Endodermal cell (in vitro differentiated cells): ENCODE results near the gene PHF20. TPM values are rescaled to one million over a fixed set of nuclear protein-coding genes. Genes with fewer than 3 reads are reported as not detected.

Experiments
- DNase-seq: peaks from one replicate; pipeline ENCODE4 v3.0.0-alpha.2; 2017
- H3K27ac ChIP-seq: 2 replicates; pipeline ENCODE4 v1.5.1; 2013; ENCODE audit warnings: mild to moderate bottlenecking, low read depth, low read length, moderate library complexity
- H3K27me3 ChIP-seq: 2 replicates; pipeline ENCODE4 v1.6.1; 2013; ENCODE audit warnings: mild to moderate bottlenecking, low read length, moderate library complexity; ENCODE audit not compliant: insufficient read depth, control insufficient read depth, poor library complexity, severe bottlenecking
- H3K36me3 ChIP-seq: 2 replicates; pipeline ENCODE4 v1.7.0; 2013; ENCODE audit warnings: mild to moderate bottlenecking, low read length, moderate library complexity; ENCODE audit not compliant: control insufficient read depth, insufficient read depth
- H3K4me1 ChIP-seq: one replicate; pipeline ENCODE4 v1.7.0; 2013; ENCODE audit warnings: low read length; ENCODE audit not compliant: control insufficient read depth, insufficient read depth
- H3K4me3 ChIP-seq: 2 replicates; pipeline ENCODE4 v1.5.1; 2013; ENCODE audit warnings: mild to moderate bottlenecking, low read length, moderate library complexity
- H3K9ac ChIP-seq: 2 replicates; pipeline ENCODE4 v1.6.1; 2013; ENCODE audit warnings: mild to moderate bottlenecking, low read length, moderate library complexity; ENCODE audit not compliant: poor library complexity, severe bottlenecking; ENCODE audit errors: extremely low read depth
- H3K9me3 ChIP-seq: 2 replicates; pipeline ENCODE4 v1.6.1; 2013; ENCODE audit warnings: mild to moderate bottlenecking, low read length, moderate library complexity; ENCODE audit not compliant: control insufficient read depth
- H3K27ac Mint-ChIP-seq: 2 replicates; pipeline ENCODE4 v1.8.0; 2020; ENCODE audit warnings: mixed read lengths
- H3K27me3 Mint-ChIP-seq: 2 replicates; pipeline ENCODE4 v1.8.0; 2021; ENCODE audit warnings: mild to moderate bottlenecking, mixed read lengths; ENCODE audit not compliant: insufficient read depth
- H3K36me3 Mint-ChIP-seq: 2 replicates; pipeline ENCODE4 v1.8.0; 2020; ENCODE audit warnings: low read depth, mixed read lengths
- H3K4me1 Mint-ChIP-seq: 2 replicates; pipeline ENCODE4 v1.8.0; 2020; ENCODE audit warnings: mixed read lengths
- H3K4me3 Mint-ChIP-seq: 2 replicates; pipeline ENCODE4 v1.8.0; 2020; ENCODE audit warnings: mild to moderate bottlenecking, moderate library complexity, mixed read lengths
- H3K9me3 Mint-ChIP-seq: 2 replicates; pipeline ENCODE4 v1.8.0; 2020; ENCODE audit warnings: mild to moderate bottlenecking, mixed read lengths
- CTCF ChIP-seq: fragments of 200-600 bp; sonication (generic); conservative IDR thresholded peaks from 2 replicates; pipeline ENCODE4 v1.5.0; 2021; ENCODE audit warnings: antibody characterized with exemption, mild to moderate bottlenecking
- WGBS, 2 experiments: methylation state at CpG; one replicate each; pipeline versions ENCODE4 v1.1.5 to v1.1.7; 2013; ENCODE audit warnings: missing lambda C conversion rate in 2 of 2, mixed read lengths in 1 of 2; ENCODE audit not compliant: insufficient coverage in 1 of 2, insufficient read length in 1 of 2; 5-methylcytosine and 5-hydroxymethylcytosine counted together
- total RNA-seq, 2 donors: library from RNA; stranded (reverse); fragmentation: NEBNext Ultra II Directional in 1 of 2; extraction: Animal tissue kit (Norgen Biotek cat#: 25700) in 1 of 2; gene quantifications; 2 replicates in 1 of 2; 3 replicates in 1 of 2; pipeline ENCODE4 v1.2.1, GENCODE V29; 2021

PHF20 gene
- total RNA-seq, 2 donors from 2014 or later, result 68.1 to 78.8 TPM

- H3K4me3 ChIP-seq, result no peak overlapping the region
- no peak for DNase-seq
- H3K4me1 Mint-ChIP-seq, result no peaks in the 10 kb centered on the region
- H3K27me3 ChIP-seq, result no peaks in the 10 kb centered on the region
- H3K9me3 Mint-ChIP-seq, result peaks cover 8% of the 10 kb centered on the region
- TF ChIP-seq CTCF, result no peak
- peaks cover 7% of the 10 kb centered on the region for H3K9me3 ChIP-seq
- no peak overlapping the region for H3K4me3 Mint-ChIP-seq
- peaks cover 42% of the 10 kb centered on the region for H3K36me3 Mint-ChIP-seq
- no peaks in the 10 kb centered on the region for H3K4me1 ChIP-seq
- H3K36me3 ChIP-seq, result peaks cover 14% of the 10 kb centered on the region
- no peaks in the 10 kb centered on the region for H3K27me3 Mint-ChIP-seq
- no peak overlapping the region for H3K27ac Mint-ChIP-seq
- H3K27ac ChIP-seq, result no peak overlapping the region
- H3K9ac ChIP-seq, result no peak overlapping the region
- 95% methylated on average over 1 of the region's 1 CpG; no CpG with 5 or more reads in 1 of the 2 experiments for WGBS, 2 experiments
These were observed 59.2 kb downstream of the PHF20 start for GRCh38 chr20:35831029-35831428.

DNA sequence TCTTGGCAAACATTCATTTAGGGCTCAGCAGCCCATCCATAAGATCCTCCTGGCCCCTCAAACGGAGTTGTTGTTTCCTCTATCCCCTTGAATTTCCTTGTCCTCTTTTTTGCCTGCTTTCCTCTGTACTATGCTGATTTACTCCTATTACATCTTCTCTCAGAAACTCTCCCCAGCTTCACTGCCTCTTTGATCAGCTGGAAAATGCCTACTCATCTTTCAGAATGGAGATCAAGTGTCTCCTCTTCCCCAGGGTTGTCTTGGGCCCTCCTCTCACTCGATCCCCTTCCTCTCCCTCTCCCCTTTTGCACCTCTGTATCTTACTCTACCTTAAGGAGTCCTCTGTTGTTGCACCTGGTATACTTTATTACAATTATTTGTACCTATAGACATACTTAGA, 60.2 kb downstream of the PHF20 start:
- H3K4me1 Mint-ChIP-seq, result no peaks in the 10 kb centered on the region
- H3K27ac Mint-ChIP-seq, result no peak overlapping the region
- no peak overlapping the region for H3K4me3 Mint-ChIP-seq
- DNase-seq, result no peak
- Histone ChIP-seq H3K4me1 (no peaks in the 10 kb centered on the region), H3K27ac (no peak overlapping the region), H3K27me3 (no peaks in the 10 kb centered on the region), H3K9me3 (peaks cover 7% of the 10 kb centered on the region), H3K9ac (no peak overlapping the region), H3K4me3 (no peak overlapping the region), H3K36me3 (peaks cover 17% of the 10 kb centered on the region)
- H3K27me3 Mint-ChIP-seq, result no peaks in the 10 kb centered on the region
- peaks cover 39% of the 10 kb centered on the region for H3K36me3 Mint-ChIP-seq
- TF ChIP-seq CTCF, result no peak
- WGBS, 2 experiments, result 90 to 100% methylated on average over 1 to 2 of the region's 2 CpGs
- peaks cover 8% of the 10 kb centered on the region for H3K9me3 Mint-ChIP-seq

DNA sequence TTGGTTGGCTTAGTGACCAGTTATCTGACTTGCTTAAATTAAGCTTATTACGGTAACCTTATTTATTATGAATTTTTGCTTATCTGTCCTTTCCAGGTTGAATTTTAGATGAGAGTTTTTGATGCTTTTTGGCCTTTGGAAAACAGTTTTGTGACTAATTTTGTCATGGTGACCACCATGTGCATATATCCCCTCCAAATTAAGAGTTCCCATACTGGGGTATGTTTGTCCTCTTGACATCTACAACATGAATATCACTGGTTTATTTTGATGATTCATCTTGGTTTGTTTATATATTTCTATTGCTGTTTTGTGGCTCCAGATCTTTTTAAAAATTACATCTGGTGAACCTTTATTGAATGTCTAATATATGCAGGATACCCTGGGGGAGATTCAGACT, 61.4 kb downstream of the PHF20 start:
- Histone ChIP-seq H3K4me1 (no peaks in the 10 kb centered on the region), H3K36me3 (peaks cover 17% of the 10 kb centered on the region), H3K9ac (no peak overlapping the region), H3K9me3 (peaks cover 7% of the 10 kb centered on the region), H3K4me3 (no peak overlapping the region), H3K27ac (no peak overlapping the region), H3K27me3 (no peaks in the 10 kb centered on the region)
- DNase-seq, result no peak
- no peak for TF ChIP-seq CTCF
- peaks cover 8% of the 10 kb centered on the region for H3K9me3 Mint-ChIP-seq
- peaks cover 35% of the 10 kb centered on the region for H3K36me3 Mint-ChIP-seq
- H3K4me3 Mint-ChIP-seq, result no peak overlapping the region
- no peaks in the 10 kb centered on the region for H3K4me1 Mint-ChIP-seq
- no peaks in the 10 kb centered on the region for H3K27me3 Mint-ChIP-seq
- H3K27ac Mint-ChIP-seq, result no peak overlapping the region
- 100% methylated on average over 1 of the region's 1 CpG for WGBS, 2 experiments
